ENCODE data around the gene IL18.
"Not testable (repeated sequence)": the region's sequence is repeated elsewhere in the genome, so short reads cannot be mapped to it uniquely, and the experiment has no call there.

IL18 gene

DNA sequence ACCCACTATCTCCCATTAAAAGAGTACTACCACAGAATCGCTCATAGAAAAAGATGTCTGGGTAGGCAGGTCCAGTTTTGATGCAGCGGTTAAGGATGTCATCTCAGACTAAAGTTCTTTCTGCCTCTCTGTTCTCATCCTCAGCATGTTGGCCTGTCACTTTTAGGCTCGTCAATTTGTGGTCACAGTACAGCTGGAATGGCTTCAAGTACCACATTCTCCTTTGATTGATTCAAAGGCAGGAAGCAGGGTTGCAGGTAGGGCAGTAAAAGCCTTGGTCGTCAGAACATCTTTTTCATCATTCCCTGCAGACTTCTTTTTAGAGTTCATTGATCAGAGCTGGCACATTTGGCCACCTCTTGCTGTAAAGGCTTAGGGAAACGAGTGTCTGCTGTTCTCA, 48.5 kb downstream of the IL18 start:
- DNase-seq = no peak

DNA sequence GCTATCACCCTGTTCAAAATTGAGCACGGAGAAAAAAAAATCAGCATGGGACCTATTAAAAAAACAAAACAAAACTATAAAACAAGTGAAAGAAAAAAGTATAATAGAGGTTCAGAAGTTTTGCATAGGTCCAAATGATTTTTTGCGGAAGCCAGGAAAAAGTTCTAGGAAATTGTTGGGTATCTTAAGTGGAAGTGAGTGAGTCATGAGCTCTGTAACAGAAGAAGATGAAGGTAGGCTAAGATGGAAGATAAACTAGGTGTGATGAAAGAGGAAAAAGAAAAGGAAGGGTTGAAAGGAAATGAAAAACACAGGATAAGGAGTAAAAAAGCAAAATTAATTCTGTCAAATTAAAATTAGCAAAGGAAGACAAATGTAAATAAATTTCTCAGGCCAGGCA, 49.4 kb downstream of the IL18 start:
- no peak for DNase-seq

DNA sequence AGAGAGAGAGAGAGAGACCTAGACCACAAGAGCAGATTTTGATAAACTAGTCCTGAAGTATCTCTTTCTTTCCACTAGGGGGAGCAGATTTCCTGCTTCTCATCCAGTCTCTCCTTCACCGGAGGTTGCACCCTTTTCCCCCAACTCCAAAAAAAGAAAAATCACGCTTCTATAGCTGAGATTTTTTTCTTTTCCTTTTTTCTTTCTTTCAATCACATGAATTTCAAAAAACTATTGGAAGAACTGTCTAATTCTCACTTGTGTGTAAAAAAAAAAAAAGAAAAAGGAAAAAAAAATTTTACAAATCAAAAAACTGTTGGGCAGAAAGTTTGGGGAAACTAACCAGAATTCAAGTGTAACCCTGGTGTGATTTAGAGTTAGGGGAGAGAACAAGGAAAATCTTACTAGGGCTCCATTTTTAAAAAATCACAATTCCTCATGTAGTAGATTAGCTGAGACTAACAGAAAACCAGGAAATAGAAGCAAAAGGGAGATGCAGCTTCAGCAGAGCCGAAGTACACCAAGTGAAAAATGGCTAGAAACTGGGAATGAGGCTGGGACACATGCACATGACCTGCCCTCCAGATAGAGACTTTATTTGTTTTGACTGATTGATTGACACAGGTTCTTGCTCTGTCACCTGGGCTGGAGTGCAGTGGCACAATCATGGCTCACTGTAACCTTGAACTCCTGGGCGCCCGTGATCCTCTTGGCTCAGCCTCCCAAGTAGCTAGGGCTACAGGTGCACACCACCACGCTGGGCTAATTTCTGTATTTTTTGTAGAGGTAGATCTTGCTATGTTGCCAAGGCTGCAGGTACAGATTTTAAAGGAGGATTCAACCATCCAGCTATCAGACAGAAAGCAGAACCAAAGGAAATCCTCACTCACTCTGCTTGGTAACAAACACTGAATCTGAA, 50.1 kb downstream of the IL18 start:
- no peak for DNase-seq

DNA sequence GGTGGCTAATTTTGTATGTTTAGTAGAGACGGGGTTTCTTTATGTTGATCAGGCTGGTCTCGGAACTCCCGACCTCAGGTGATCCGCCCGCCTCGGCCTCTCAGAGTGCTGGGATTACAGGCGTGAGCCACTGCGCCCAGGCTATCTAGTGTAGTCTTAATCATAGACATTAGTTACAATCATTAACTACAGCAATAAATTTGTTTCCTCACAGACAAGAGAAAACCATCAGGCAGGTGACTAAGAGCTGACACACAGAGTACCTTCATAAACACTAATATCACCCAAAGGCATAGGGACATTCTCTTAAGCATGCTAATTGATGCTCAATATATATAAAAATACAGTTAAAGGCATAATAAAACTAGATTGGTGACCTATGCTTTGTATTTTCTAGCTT, 57.8 kb downstream of the IL18 start:
- no peak for DNase-seq

DNA sequence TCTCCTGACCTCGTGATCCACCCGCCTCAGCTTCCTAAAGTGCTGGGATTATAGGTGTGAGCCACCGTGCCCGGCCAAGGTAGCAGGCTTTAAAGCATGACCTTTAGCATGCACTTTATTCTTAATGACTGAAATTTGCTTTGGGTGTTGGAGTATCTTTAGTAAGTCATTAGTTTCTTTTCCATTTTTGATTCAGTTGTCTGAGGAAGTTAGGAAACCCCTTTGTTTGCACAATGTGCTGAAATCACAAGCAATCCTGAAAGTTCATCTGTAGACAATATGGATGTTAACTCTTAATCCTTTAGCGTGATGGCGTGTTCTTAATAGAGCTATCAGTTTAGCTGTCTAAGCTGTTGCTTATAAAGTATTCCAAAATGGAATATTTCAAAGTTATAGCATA, 60.4 kb downstream of the IL18 start:
- DNase-seq = no peak

DNA sequence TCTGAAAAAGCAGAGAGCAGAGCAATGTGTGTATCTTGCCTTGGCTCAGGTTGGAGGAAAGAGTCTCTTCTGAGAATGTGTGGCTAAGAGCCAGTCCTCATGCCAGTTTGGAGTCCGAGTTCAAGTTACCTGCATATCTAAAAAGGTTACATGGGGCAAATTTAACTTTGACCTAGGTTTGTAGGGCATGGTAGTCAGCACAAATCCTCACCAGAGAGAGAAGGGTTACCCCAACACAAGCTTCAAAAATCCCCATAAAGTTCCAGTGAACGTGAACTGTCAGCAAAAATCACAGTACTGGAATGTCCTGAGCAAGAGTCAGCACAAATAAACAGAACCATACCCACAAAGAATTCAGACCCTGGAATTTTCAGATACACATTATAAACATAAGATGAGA, 63.4 kb downstream of the IL18 start:
- no peak for DNase-seq

DNA sequence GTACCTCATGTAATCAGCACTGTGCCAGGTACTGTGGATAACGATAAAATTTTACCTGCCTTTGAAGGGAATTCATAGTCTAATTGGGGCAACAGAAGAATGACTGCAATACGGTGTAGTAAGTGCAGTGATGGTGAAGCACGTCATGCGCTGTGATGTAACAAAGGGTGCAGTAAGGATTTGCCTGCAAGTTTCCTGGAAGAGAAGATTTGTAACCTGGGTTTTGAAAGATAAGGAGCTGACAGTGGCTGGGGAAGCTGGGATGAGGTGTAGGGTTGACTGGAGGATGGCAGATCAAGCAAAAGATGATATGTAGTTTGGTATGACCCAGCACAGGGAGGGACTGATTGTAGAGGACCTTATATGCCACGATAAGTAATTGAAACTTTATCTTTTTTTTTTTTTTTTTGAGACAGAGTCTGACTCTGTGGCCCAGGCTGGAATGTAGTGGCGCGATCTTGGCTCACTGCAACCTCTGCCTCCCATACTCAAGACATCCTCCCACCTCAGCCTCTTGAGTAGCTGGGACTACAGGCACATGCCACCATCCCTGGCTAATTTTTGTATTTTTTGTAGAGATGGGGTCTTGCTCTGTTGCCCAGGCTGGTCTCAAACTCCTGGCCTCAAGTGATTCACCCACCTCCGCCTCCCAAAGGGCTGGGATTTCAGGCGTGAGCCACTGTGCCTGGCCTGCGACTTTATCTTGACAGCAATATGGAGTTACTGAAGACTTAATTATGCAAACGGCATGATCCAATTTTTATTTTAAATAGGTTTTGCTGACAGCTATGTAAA, 66.0 kb downstream of the IL18 start:
- no peak for DNase-seq

DNA sequence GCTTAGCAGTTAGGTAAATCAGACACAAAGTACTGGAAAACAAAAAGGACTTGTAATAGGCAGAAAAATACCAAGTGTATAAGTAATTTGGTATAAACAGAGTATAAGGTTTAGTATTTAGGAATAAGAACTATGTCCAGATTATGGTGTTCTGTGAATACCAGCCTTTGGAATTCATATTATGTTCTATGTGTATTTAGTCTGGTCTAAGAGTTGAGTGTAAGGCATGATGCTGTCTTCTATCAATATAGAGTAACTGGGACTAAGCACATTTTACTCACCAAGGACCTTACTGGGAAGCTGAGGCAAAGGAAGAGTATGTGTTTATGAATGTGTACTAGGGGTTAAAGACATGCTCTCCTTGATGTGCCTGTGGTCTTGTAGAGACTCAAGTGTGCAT, 67.7 kb downstream of the IL18 start:
- no peak for DNase-seq

DNA sequence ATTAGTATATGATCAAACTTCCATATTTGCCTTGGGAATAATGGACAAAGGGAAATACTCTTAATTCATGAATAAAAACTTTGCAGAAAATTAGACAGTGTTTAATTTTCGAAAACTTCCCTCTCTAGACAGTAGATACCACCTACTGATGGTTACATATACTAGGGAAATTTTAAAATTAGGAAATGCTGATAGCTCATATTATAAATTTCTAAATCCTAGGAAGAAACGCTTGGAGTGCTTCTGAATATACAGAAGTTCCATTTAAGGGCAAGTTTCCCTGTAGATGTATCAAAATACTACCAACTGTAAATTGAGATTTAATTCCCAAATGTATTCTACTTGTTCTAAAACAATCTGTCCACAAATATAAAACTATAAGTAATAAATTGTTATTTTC, 68.6 kb downstream of the IL18 start:
- not testable (repeated sequence) for DNase-seq

Measured in stimulated activated CD4-positive, alpha-beta T cell treated with anti-CD3 and anti-CD28 coated beads, Interleukin-2, amount 100 ng/mL, for 24 hours (primary cell).